Liver (tissue), 9 donors: ENCODE measurements around the gene LRRN1. TPM values are rescaled to one million over a fixed set of nuclear protein-coding genes. Genes with fewer than 3 reads are reported as not detected.

Experiments used
- DNase-seq: peaks from one replicate; pipeline ENCODE4 v3.0.0-alpha.2; 2017; ENCODE audit warnings: low spot score
- H3K27ac ChIP-seq, 2 donors: one replicate each; pipeline ENCODE4 v1.7.0; 2013; ENCODE audit warnings: inconsistent platforms in 2 of 2, low read length in 2 of 2, control low read depth in 1 of 2, low read depth in 1 of 2, mild to moderate bottlenecking in 1 of 2
- H3K27me3 ChIP-seq, 4 donors: one replicate each; pipeline versions ENCODE4 v1.6.1 to v1.7.0; 2013; ENCODE audit warnings: low read length in 3 of 4, inconsistent platforms in 1 of 4, mild to moderate bottlenecking in 1 of 4, moderate library complexity in 1 of 4; ENCODE audit not compliant: control insufficient read depth in 4 of 4, insufficient read depth in 4 of 4
- H3K36me3 ChIP-seq, 4 donors: one replicate each; pipeline versions ENCODE4 v1.6.1 to v1.7.0; 2013; ENCODE audit warnings: low read length in 3 of 4, mild to moderate bottlenecking in 3 of 4, low read depth in 1 of 4, moderate library complexity in 1 of 4; ENCODE audit not compliant: control insufficient read depth in 4 of 4, insufficient read depth in 3 of 4
- H3K4me1 ChIP-seq, 4 donors: one replicate each; pipeline versions ENCODE4 v1.6.1 to v1.7.0; 2013; ENCODE audit warnings: low read length in 3 of 4, mild to moderate bottlenecking in 3 of 4, moderate library complexity in 1 of 4; ENCODE audit not compliant: control insufficient read depth in 4 of 4, insufficient read depth in 4 of 4
- H3K4me3 ChIP-seq, 3 donors: one replicate each; pipeline versions ENCODE4 v1.6.1 to v1.7.0; 2013; ENCODE audit warnings: low read length in 3 of 3, control low read depth in 1 of 3, low read depth in 1 of 3, mild to moderate bottlenecking in 1 of 3
- H3K9ac ChIP-seq, 2 donors: one replicate each; pipeline ENCODE4 v1.7.0; 2013; ENCODE audit warnings: low read length in 2 of 2, mild to moderate bottlenecking in 2 of 2, moderate library complexity in 2 of 2, control low read depth in 1 of 2, low read depth in 1 of 2
- H3K9me3 ChIP-seq, 4 donors: one replicate each; pipeline versions ENCODE4 v1.6.1 to v1.7.0; 2013; ENCODE audit warnings: low read length in 3 of 4; ENCODE audit not compliant: control insufficient read depth in 4 of 4
- ATF3 ChIP-seq: IDR thresholded peaks from 2 replicates; pipeline ENCODE4 v1.6.1; 2016; ENCODE audit warnings: antibody characterized with exemption
- CTCF ChIP-seq: fragments of 150-350 bp; IDR thresholded peaks from 2 replicates; pipeline ENCODE4 v1.5.1; 2017; ENCODE audit warnings: improper control_type of control experiment, low read depth, low read length; ENCODE audit not compliant: missing input control
- EGR1 ChIP-seq, 2 donors: IDR thresholded peaks; 2 replicates each; pipeline ENCODE4 v1.6.1; 2016 to 2018; ENCODE audit warnings: antibody characterized with exemption in 2 of 2, low read depth in 2 of 2
- FOXA1 ChIP-seq: IDR thresholded peaks from 2 replicates; pipeline ENCODE4 v1.6.1; 2016; ENCODE audit warnings: antibody characterized with exemption
- FOXA2 ChIP-seq: IDR thresholded peaks from 2 replicates; pipeline ENCODE4 v1.6.1; 2016; ENCODE audit warnings: antibody characterized with exemption
- GABPA ChIP-seq, 2 donors: IDR thresholded peaks in 1 of 2; conservative IDR thresholded peaks in 1 of 2; 2 replicates each; pipeline ENCODE4 v1.6.1; 2016; ENCODE audit warnings: antibody characterized with exemption in 2 of 2, mild to moderate bottlenecking in 1 of 2, moderate library complexity in 1 of 2
- HNF4A ChIP-seq, 2 donors: conservative IDR thresholded peaks; 2 replicates each; pipeline ENCODE4 v1.6.1; 2016; ENCODE audit warnings: antibody characterized with exemption in 2 of 2, mild to moderate bottlenecking in 2 of 2
- HNF4G ChIP-seq: IDR thresholded peaks from 2 replicates; pipeline ENCODE4 v1.6.1; 2016; ENCODE audit warnings: antibody characterized with exemption
- JUND ChIP-seq, 2 donors: IDR thresholded peaks; 2 replicates each; pipeline ENCODE4 v1.6.1; 2016; ENCODE audit warnings: antibody characterized with exemption in 2 of 2
- MAX ChIP-seq: IDR thresholded peaks from 2 replicates; pipeline ENCODE4 v1.6.1; 2016; ENCODE audit warnings: antibody characterized with exemption
- NR2F2 ChIP-seq: IDR thresholded peaks from 2 replicates; pipeline ENCODE4 v1.6.1; 2016; ENCODE audit warnings: antibody characterized with exemption
- RAD21 ChIP-seq, 2 donors: IDR thresholded peaks; 2 replicates each; pipeline ENCODE4 v1.6.1; 2016; ENCODE audit warnings: antibody characterized with exemption in 2 of 2, mild to moderate bottlenecking in 2 of 2
- REST ChIP-seq: IDR thresholded peaks from 2 replicates; pipeline ENCODE4 v1.6.1; 2016; ENCODE audit warnings: antibody characterized with exemption, mild to moderate bottlenecking
- RXRA ChIP-seq, 2 donors: IDR thresholded peaks; 2 replicates each; pipeline ENCODE4 v1.6.1; 2017 to 2018; ENCODE audit warnings: antibody characterized with exemption in 2 of 2, mild to moderate bottlenecking in 1 of 2
- SP1 ChIP-seq: IDR thresholded peaks from 2 replicates; pipeline ENCODE4 v1.6.1; 2018; ENCODE audit warnings: antibody characterized with exemption, mild to moderate bottlenecking
- TAF1 ChIP-seq: conservative IDR thresholded peaks from 2 replicates; pipeline ENCODE4 v1.6.1; 2016; ENCODE audit warnings: antibody characterized with exemption, mild to moderate bottlenecking
- YY1 ChIP-seq: IDR thresholded peaks from 2 replicates; pipeline ENCODE4 v1.6.1; 2016; ENCODE audit warnings: antibody characterized with exemption, mild to moderate bottlenecking
- ZBTB33 ChIP-seq: IDR thresholded peaks from 2 replicates; pipeline ENCODE4 v1.6.1; 2016; ENCODE audit warnings: antibody characterized with exemption
- WGBS: extraction: QIAGEN DNeasy Blood & Tissue Kit; methylation state at CpG from one replicate; pipeline ENCODE4 v1.1.7; 2013; 5-methylcytosine and 5-hydroxymethylcytosine counted together
- polyA plus RNA-seq, 2 donors: library from polyadenylated mRNA; stranded (reverse) in 1 of 2; unstranded in 1 of 2; fragments of 200-250 nt in 1 of 2; fragments of >200 nt in 1 of 2; fragmentation: Nextera tagmentation in 1 of 2; extraction: Ambion mirVana in 1 of 2; gene quantifications; one replicate each; pipeline versions ENCODE4 v1.2.1 to v1.2.3, GENCODE V29; 2013 to 2015
- total RNA-seq, 2 donors: library from RNA; depleted of rRNA; stranded (reverse); fragments of >200 nt; gene quantifications; one replicate each; pipeline ENCODE4 v1.2.3, GENCODE V29; 2014
- donor health status: healthy.
- donor health status: healthy.
- donor health status: healthy.
- donor health status: healthy.
- donor health status: healthy.

The LRRN1 gene
- total and polyA plus RNA-seq, 4 donors: 0.14 to 0.59 (median 0.27) TPM

- Histone ChIP-seq H3K9me3 (peaks cover 0 to 8% (median 4%) of the 10 kb centered on the region in 4 donors), H3K27me3 (no peaks in the 10 kb centered on the region), H3K4me1 (no peaks in the 10 kb centered on the region), H3K4me3 (no peak overlapping the region), H3K36me3 (no peaks in the 10 kb centered on the region), H3K27ac (no peak overlapping the region), H3K9ac (no peak overlapping the region)
- WGBS: 86% methylated on average over 7 of the region's 7 CpGs
- DNase-seq: no peak
- TF ChIP-seq FOXA2 (no peak), CTCF (no peak), NR2F2 (no peak), TAF1 (no peak), RXRA (IDR thresholded peaks at IDR 0.05) (no peak), FOXA1 (no peak), YY1 (no peak), SP1 (no peak), HNF4A (conservative IDR thresholded peaks at IDR 0.05) (no peak), GABPA (IDR thresholded peaks at IDR 0.05 in 1 of 2, conservative IDR thresholded peaks at IDR 0.05 in 1 of 2) (no peak), EGR1 (IDR thresholded peaks at IDR 0.05; ENCODE audit: low read depth in 2 of 2) (no peak), RAD21 (IDR thresholded peaks at IDR 0.05) (no peak)
Observed at GRCh38 chr3:3772920-3773319, 26.3 kb upstream of the LRRN1 start.

GRCh38 chr3:3776607-3777006 is 22.6 kb upstream of the LRRN1 start:
- Histone ChIP-seq H3K27ac (no peak overlapping the region), H3K4me3 (no peak overlapping the region), H3K9me3 (peaks cover 0 to 8% (median 4%) of the 10 kb centered on the region in 4 donors), H3K9ac (no peak overlapping the region), H3K36me3 (no peaks in the 10 kb centered on the region), H3K27me3 (no peaks in the 10 kb centered on the region), H3K4me1 (no peaks in the 10 kb centered on the region)
- TF ChIP-seq JUND (IDR thresholded peaks at IDR 0.05): no peak
- no peak for TF ChIP-seq SP1
- no peak for TF ChIP-seq TAF1
- TF ChIP-seq HNF4A (conservative IDR thresholded peaks at IDR 0.05): no peak
- WGBS: 98% methylated on average over 4 of the region's 4 CpGs
- no peak for DNase-seq

- DNase-seq: no peak
- no peak overlapping the region for H3K4me3 ChIP-seq
- TF ChIP-seq ZBTB33 (no peak), CTCF (no peak), GABPA (IDR thresholded peaks at IDR 0.05 in 1 of 2, conservative IDR thresholded peaks at IDR 0.05 in 1 of 2) (no peak), RAD21 (IDR thresholded peaks at IDR 0.05) (no peak), TAF1 (no peak), YY1 (no peak), ATF3 (no peak), FOXA1 (no peak), JUND (IDR thresholded peaks at IDR 0.05) (no peak), REST (no peak), EGR1 (IDR thresholded peaks at IDR 0.05; ENCODE audit: low read depth in 2 of 2) (no peak), SP1 (no peak), MAX (no peak), HNF4A (conservative IDR thresholded peaks at IDR 0.05) (no peak), RXRA (IDR thresholded peaks at IDR 0.05) (no peak), FOXA2 (no peak), HNF4G (no peak)
Observed at GRCh38 chr3:3778216-3778615, 21.0 kb upstream of the LRRN1 start.

More at GRCh38 chr3:3778216-3778615, 21.0 kb upstream of the LRRN1 start:
- Histone ChIP-seq H3K27ac (no peak overlapping the region), H3K4me1 (no peaks in the 10 kb centered on the region), H3K9ac (no peak overlapping the region), H3K27me3 (no peaks in the 10 kb centered on the region), H3K36me3 (no peaks in the 10 kb centered on the region), H3K9me3 (peaks cover 0 to 8% (median 4%) of the 10 kb centered on the region in 4 donors)
